Ramos (cell line): ENCODE results near the gene TRHDE.
"Not testable (repeated sequence)": the region's sequence is repeated elsewhere in the genome, so short reads cannot be mapped to it uniquely, and the experiment has no call there.

Source experiments
- in situ Hi-C: fragments of 300-500 bp; cut with MboI; formaldehyde crosslinking; loops from one replicate; pipeline ENCODE4 v1.14.3; 2022; ENCODE audit warnings: low sequenced_read_pairs; ENCODE audit not compliant: unreplicated experiment

TRHDE gene

GRCh38 chr12:72574138-72574537 is 302.0 kb downstream of the TRHDE start:
- in situ Hi-C loops, result no loop called here

- in situ Hi-C loops, result no loop called here
Measured at GRCh38 chr12:72578327-72578726, 306.2 kb downstream of the TRHDE start.

GRCh38 chr12:72586456-72586855 is 314.3 kb downstream of the TRHDE start:
- in situ Hi-C loops, result no loop called here

- in situ Hi-C loops, result no loop called here
Measured at GRCh38 chr12:72602581-72602980, 330.4 kb downstream of the TRHDE start.

GRCh38 chr12:72605975-72606374 is 333.8 kb downstream of the TRHDE start:
- in situ Hi-C loops, result no loop called here

- in situ Hi-C loops, result no loop called here
Measured at GRCh38 chr12:72610342-72610741, 338.2 kb downstream of the TRHDE start.

GRCh38 chr12:72610854-72611358 is 338.7 kb downstream of the TRHDE start:
- in situ Hi-C loops, result no loop called here

- in situ Hi-C loops, result no loop called here
Measured at GRCh38 chr12:72612171-72612570, 340.0 kb downstream of the TRHDE start.

- in situ Hi-C loops, result no loop called here
Measured at GRCh38 chr12:72618764-72619163, 346.6 kb downstream of the TRHDE start.

- in situ Hi-C loops, result no loop called here
Measured at GRCh38 chr12:72622556-72622955, 350.4 kb downstream of the TRHDE start.

- in situ Hi-C loops, result no loop called here
Measured at GRCh38 chr12:72631926-72632685, 359.9 kb downstream of the TRHDE start.

- in situ Hi-C loops, result no loop called here
Measured at GRCh38 chr12:72642706-72643105, 370.5 kb downstream of the TRHDE start.

GRCh38 chr12:72647139-72647538 is 375.0 kb downstream of the TRHDE start:
- in situ Hi-C loops, result no loop called here

GRCh38 chr12:72658615-72659014 is 386.4 kb downstream of the TRHDE start:
- in situ Hi-C loops, result no loop called here

- in situ Hi-C loops, result not testable (repeated sequence)
Measured at GRCh38 chr12:72660174-72660573, 388.0 kb downstream of the TRHDE start.

- in situ Hi-C loops, result no loop called here
Measured at GRCh38 chr12:72673853-72674252, 401.7 kb downstream of the TRHDE start.

- in situ Hi-C loops, result no loop called here
Measured at GRCh38 chr12:72676556-72676955, 404.4 kb downstream of the TRHDE start.

GRCh38 chr12:72677139-72677538 is 405.0 kb downstream of the TRHDE start:
- in situ Hi-C loops, result no loop called here

GRCh38 chr12:72677846-72678245 is 405.7 kb downstream of the TRHDE start:
- in situ Hi-C loops, result no loop called here

GRCh38 chr12:72679147-72679757 is 407.1 kb downstream of the TRHDE start:
- in situ Hi-C loops, result no loop called here

- in situ Hi-C loops, result no loop called here
Measured at GRCh38 chr12:72681028-72681427, 408.9 kb downstream of the TRHDE start.

- in situ Hi-C loops, result no loop called here
Measured at GRCh38 chr12:72684491-72684890, 412.3 kb downstream of the TRHDE start.
